HG02571 (cell line): ENCODE measurements around the gene SUMO2.

Source experiments
- ATAC-seq: cut with Tn5 transposase; IDR thresholded peaks from one replicate; pipeline ENCODE4 v1.9.1; 2021; ENCODE audit warnings: mild to moderate bottlenecking, moderate library complexity; ENCODE audit not compliant: unreplicated experiment

Gene SUMO2

DNA sequence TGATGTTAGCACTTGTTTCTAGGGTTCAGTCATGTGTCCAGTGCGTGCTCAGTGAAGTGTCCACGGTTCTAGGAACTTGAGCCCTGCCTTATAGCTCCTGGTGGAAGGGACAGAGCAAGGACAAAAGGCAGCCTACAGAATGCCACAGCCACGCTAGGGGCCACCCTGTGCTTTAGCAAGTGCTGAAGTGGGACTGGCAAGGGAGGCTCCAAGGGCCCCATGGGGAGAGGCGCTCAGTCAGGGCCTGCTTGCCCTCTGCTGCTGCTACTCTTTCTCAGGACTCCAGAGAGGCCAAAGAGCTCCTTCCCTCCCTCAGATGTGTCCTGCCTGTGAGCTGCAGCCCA lies 58.0 kb downstream of the SUMO2 start:
- ATAC-seq: no peak

DNA sequence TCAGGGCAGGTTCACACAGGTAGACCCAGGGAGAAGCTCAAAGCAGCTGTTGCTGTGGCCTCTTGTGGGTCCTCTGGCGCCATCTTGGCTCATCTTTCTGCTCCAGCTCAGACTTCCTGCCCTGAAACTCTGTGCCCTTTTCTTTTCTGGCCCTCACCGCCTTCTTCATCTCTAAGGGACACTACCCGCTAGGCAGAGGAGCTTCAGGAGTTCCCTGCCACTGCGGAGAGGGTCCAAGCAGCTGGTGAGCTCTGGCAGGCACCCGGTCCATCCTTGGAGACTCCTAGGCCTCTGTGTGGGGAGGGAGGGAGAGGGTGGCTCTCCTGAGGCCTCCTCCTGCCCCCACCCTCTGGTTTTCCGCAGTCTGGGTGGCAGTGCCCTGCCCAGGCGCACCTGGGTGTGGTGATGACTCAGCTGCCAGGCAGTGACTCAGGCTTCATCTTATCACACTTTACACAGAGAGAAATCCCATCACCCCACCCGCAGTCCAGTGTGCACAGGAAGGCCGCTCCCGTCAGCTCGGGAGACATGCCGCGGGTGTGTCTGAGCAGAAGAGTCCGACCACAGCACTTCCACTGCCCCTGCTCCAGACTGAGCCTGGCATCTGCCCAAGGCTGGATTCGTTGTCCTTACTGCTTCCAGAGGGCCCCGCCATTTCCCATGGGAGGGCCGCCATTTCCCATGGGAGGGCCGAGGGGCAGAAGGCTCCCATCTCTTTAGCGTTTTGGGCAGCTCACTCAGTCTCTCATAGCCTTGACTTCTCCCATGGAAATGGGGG lies 58.5 kb downstream of the SUMO2 start:
- ATAC-seq: no peak

DNA sequence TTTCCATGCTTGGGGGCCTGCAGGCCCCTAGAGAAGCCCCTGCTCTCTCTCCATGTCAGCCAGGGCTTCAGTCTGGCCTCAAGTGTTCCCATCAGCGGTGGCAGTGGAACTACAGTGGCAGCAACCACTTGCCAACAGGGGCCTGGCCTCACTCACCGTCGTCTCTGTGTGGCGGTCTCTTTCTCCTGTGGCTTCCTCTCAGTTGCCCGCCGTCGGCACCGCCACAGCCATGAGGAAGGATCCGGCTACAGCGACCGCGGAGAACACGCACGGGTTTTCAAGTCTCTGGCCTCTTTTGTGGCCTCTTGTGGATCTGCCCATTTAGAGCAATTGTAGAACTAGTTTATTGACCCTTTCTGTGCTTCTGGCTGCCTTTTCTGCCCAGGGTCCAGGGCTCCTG lies 64.5 kb downstream of the SUMO2 start:
- ATAC-seq: no peak

DNA sequence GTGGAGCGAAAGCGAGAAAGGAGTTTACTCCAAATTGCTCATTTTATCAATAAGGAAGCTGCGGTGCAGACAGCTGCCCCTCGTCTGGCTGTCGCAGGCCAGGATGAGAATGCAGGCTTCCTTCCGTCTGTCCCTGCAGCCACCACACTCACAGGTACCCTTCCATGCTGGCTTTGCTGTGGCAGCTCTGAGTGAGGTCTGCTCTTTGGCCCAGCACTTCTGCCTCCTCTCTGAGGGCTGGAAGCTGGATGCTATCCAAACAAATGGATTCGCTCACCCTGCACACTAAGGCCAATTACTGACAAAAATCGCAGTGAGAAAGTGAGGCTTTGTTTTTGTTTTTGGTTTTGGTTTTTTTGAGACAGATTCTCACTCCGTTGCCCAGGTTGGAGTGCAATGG lies 66.0 kb downstream of the SUMO2 start:
- no peak for ATAC-seq
